Astrocyte (in vitro differentiated cells and primary cell): ENCODE data around the gene ITGB1. TPM values are rescaled to one million over a fixed set of nuclear protein-coding genes. Genes with fewer than 3 reads are reported as not detected.
A peak's percentile ranks its signal among the peaks of the same experiment; 100 is the strongest.

Experiments used
- DNase-seq: peaks from one replicate; pipeline ENCODE4 v3.0.0-alpha.2; 2010; ENCODE audit warnings: low read depth
- FAIRE-seq: peaks from 2 replicates; lab custom pipeline; 2011; peaks lifted over from hg19 to GRCh38; lab: Jason Lieb, UNC
- H2AFZ ChIP-seq: 2 replicates; pipeline ENCODE4 v1.6.0; 2012; ENCODE audit warnings: low read depth, low read length, inconsistent platforms
- H3K27ac ChIP-seq: 2 replicates; pipeline ENCODE4 v1.5.1; 2011; ENCODE audit warnings: low read depth, low read length, inconsistent platforms
- H3K27me3 ChIP-seq: 2 replicates; pipeline ENCODE4 v1.6.0; 2011; ENCODE audit warnings: low read length, inconsistent platforms; ENCODE audit not compliant: insufficient read depth
- H3K36me3 ChIP-seq: 2 replicates; pipeline ENCODE4 v1.5.1; 2011; ENCODE audit warnings: low read length, inconsistent platforms; ENCODE audit not compliant: insufficient read depth
- H3K4me1 ChIP-seq: 2 replicates; pipeline ENCODE4 v1.5.1; 2011; ENCODE audit warnings: low read length, inconsistent platforms; ENCODE audit not compliant: insufficient read depth
- H3K4me2 ChIP-seq: 2 replicates; pipeline ENCODE4 v1.6.0; 2012; ENCODE audit warnings: low read length, inconsistent platforms
- H3K4me3 ChIP-seq: 2 replicates; pipeline ENCODE4 v1.5.1; 2011; ENCODE audit warnings: low read depth, mild to moderate bottlenecking, low read length, inconsistent platforms; ENCODE audit not compliant: insufficient read depth
- H3K79me2 ChIP-seq: 2 replicates; pipeline ENCODE4 v1.6.0; 2012; ENCODE audit warnings: mild to moderate bottlenecking, low read length, inconsistent platforms; ENCODE audit not compliant: insufficient read depth
- H3K9ac ChIP-seq: 2 replicates; pipeline ENCODE4 v1.6.0; 2012; ENCODE audit warnings: mild to moderate bottlenecking, low read length, inconsistent platforms
- H3K9me3 ChIP-seq: 2 replicates; pipeline ENCODE4 v1.5.1; 2012; ENCODE audit warnings: low read depth, mild to moderate bottlenecking, low read length, inconsistent platforms; ENCODE audit not compliant: insufficient read depth
- H4K20me1 ChIP-seq: 2 replicates; pipeline ENCODE4 v1.6.0; 2012; ENCODE audit warnings: low read length, inconsistent platforms; ENCODE audit not compliant: insufficient read depth
- H3K27ac Mint-ChIP-seq: one replicate; pipeline ENCODE4 v1.8.0; 2021; ENCODE audit warnings: mild to moderate bottlenecking, mixed read lengths; ENCODE audit not compliant: unreplicated experiment
- H3K27me3 Mint-ChIP-seq: one replicate; pipeline ENCODE4 v1.8.0; 2021; ENCODE audit warnings: low read depth, mixed read lengths; ENCODE audit not compliant: unreplicated experiment
- H3K36me3 Mint-ChIP-seq: one replicate; pipeline ENCODE4 v1.8.0; 2021; ENCODE audit warnings: low read depth, mixed read lengths; ENCODE audit not compliant: unreplicated experiment
- H3K4me1 Mint-ChIP-seq: one replicate; pipeline ENCODE4 v1.8.0; 2021; ENCODE audit warnings: low read depth, mixed read lengths; ENCODE audit not compliant: unreplicated experiment
- H3K4me3 Mint-ChIP-seq: one replicate; pipeline ENCODE4 v1.8.0; 2021; ENCODE audit warnings: mild to moderate bottlenecking, moderate library complexity, mixed read lengths; ENCODE audit not compliant: unreplicated experiment
- H3K9me3 Mint-ChIP-seq: one replicate; pipeline ENCODE4 v1.8.0; 2021; ENCODE audit warnings: mild to moderate bottlenecking, mixed read lengths; ENCODE audit not compliant: unreplicated experiment
- EZH2 ChIP-seq: IDR thresholded peaks from 2 replicates; pipeline ENCODE4 v1.6.1; 2012; ENCODE audit warnings: mild to moderate bottlenecking, low read length, inconsistent platforms; ENCODE audit not compliant: insufficient read depth
- total RNA-seq: library from RNA; stranded (reverse); gene quantifications from 2 replicates; pipeline ENCODE4 v1.2.1, GENCODE V29; 2021
- TF ChIP-seq, protein P1 (sequence below): IDR thresholded peaks from 2 replicates; pipeline ENCODE4 v1.5.1; 2011; ENCODE audit warnings: low read depth, mild to moderate bottlenecking, inconsistent platforms, low read length, moderate library complexity; ENCODE audit not compliant: insufficient read depth

The ITGB1 gene
- total RNA-seq, 1 donor from 2014 or later: 2,575 TPM

GRCh38 chr10:32943395-32943794, 14.6 kb downstream of the ITGB1 start:
- H4K20me1 ChIP-seq: peaks cover 96% of the 10 kb centered on the region

DNA sequence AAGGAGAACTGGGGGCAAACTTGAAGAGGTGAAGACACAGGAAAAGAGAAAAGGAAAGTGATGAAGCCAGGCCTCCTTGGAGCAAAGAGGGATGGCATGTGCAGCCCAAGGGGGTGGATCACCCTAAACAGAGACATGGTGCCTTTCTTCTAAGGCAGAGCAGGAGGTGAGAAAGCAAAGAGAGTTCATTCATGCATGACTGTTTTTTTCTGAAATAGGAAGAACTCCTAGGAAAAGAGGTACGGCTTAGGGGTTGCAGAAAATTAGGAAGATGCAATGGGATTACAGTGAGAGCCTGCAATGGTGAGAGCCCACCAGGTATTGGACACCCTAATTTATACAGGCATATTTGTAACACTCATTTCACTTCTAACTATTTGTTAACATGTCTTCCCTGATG, 15.9 kb downstream of the ITGB1 start:
- H3K4me2 ChIP-seq: peak overlapping the region; percentile 47
- Mint-ChIP-seq H3K27ac (no peak overlapping the region), H3K4me1 (peaks cover 74% of the 10 kb centered on the region), H3K27me3 (no peaks in the 10 kb centered on the region), H3K4me3 (peak overlapping the region; percentile 41), H3K36me3 (peaks cover 20% of the 10 kb centered on the region), H3K9me3 (no peaks in the 10 kb centered on the region)
- H3K9ac ChIP-seq: no peak overlapping the region
- H3K4me1 ChIP-seq: peaks cover 61% of the 10 kb centered on the region
- no peak for FAIRE-seq
- no peak for DNase-seq
- H3K4me3 ChIP-seq: no peak overlapping the region
- H4K20me1 ChIP-seq: peaks cover 94% of the 10 kb centered on the region
- H3K27ac ChIP-seq: no peak overlapping the region
- H3K79me2 ChIP-seq: peaks cover 100% of the 10 kb centered on the region
- no peaks in the 10 kb centered on the region for H3K27me3 ChIP-seq
- no peaks in the 10 kb centered on the region for H3K9me3 ChIP-seq
- H3K36me3 ChIP-seq: peaks cover 16% of the 10 kb centered on the region
- no peak for TF ChIP-seq EZH2
- TF ChIP-seq, protein P1, sequence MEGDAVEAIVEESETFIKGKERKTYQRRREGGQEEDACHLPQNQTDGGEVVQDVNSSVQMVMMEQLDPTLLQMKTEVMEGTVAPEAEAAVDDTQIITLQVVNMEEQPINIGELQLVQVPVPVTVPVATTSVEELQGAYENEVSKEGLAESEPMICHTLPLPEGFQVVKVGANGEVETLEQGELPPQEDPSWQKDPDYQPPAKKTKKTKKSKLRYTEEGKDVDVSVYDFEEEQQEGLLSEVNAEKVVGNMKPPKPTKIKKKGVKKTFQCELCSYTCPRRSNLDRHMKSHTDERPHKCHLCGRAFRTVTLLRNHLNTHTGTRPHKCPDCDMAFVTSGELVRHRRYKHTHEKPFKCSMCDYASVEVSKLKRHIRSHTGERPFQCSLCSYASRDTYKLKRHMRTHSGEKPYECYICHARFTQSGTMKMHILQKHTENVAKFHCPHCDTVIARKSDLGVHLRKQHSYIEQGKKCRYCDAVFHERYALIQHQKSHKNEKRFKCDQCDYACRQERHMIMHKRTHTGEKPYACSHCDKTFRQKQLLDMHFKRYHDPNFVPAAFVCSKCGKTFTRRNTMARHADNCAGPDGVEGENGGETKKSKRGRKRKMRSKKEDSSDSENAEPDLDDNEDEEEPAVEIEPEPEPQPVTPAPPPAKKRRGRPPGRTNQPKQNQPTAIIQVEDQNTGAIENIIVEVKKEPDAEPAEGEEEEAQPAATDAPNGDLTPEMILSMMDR: no peak
- no peak overlapping the region for H2AFZ ChIP-seq

More at GRCh38 chr10:32943395-32943794, 14.6 kb downstream of the ITGB1 start:
- H3K4me3 ChIP-seq: no peak overlapping the region
- TF ChIP-seq, protein P1: no peak
- TF ChIP-seq EZH2: no peak
- peak overlapping the region; percentile 34 for H3K4me2 ChIP-seq
- H3K9ac ChIP-seq: no peak overlapping the region
- FAIRE-seq: no peak
- no peak overlapping the region for H3K27ac ChIP-seq
- H3K9me3 ChIP-seq: no peaks in the 10 kb centered on the region
- no peaks in the 10 kb centered on the region for H3K27me3 ChIP-seq
- peaks cover 100% of the 10 kb centered on the region for H3K79me2 ChIP-seq
- Mint-ChIP-seq H3K27ac (peak overlapping the region; percentile 48), H3K36me3 (peaks cover 20% of the 10 kb centered on the region), H3K9me3 (no peaks in the 10 kb centered on the region), H3K27me3 (no peaks in the 10 kb centered on the region), H3K4me3 (peak overlapping the region; percentile 47), H3K4me1 (peaks cover 75% of the 10 kb centered on the region)
- H3K4me1 ChIP-seq: peaks cover 57% of the 10 kb centered on the region
- H3K36me3 ChIP-seq: peaks cover 19% of the 10 kb centered on the region
- no peak overlapping the region for H2AFZ ChIP-seq
- DNase-seq: no peak

GRCh38 chr10:32941357-32941756, 16.7 kb downstream of the ITGB1 start:
- Histone ChIP-seq H3K27ac (no peak overlapping the region), H3K9me3 (no peaks in the 10 kb centered on the region), H4K20me1 (peaks cover 97% of the 10 kb centered on the region), H2AFZ (no peak overlapping the region), H3K4me3 (no peak overlapping the region), H3K36me3 (peaks cover 16% of the 10 kb centered on the region), H3K27me3 (no peaks in the 10 kb centered on the region), H3K9ac (no peak overlapping the region), H3K4me2 (peak overlapping the region; percentile 47), H3K4me1 (peaks cover 60% of the 10 kb centered on the region), H3K79me2 (peaks cover 100% of the 10 kb centered on the region)
- Mint-ChIP-seq H3K27ac (peak overlapping the region; percentile 0), H3K4me3 (peak overlapping the region; percentile 31), H3K27me3 (no peaks in the 10 kb centered on the region), H3K36me3 (peaks cover 20% of the 10 kb centered on the region), H3K4me1 (peaks cover 79% of the 10 kb centered on the region), H3K9me3 (no peaks in the 10 kb centered on the region)
- TF ChIP-seq EZH2: no peak
- TF ChIP-seq, protein P1: no peak
- FAIRE-seq (no peak), DNase-seq (no peak)
